Activated CD8-positive, alpha-beta memory T cell treated with anti-CD3 and anti-CD28 coated beads for 1 hour (primary cell): ENCODE measurements around the gene EPHA1.

Source experiments
- DNase-seq, 2 donors: peaks; one replicate each; pipeline ENCODE4 v3.0.0-alpha.2; 2020; ENCODE audit warnings: low read depth in 1 of 2; ENCODE audit errors: extremely low read depth in 1 of 2

The EPHA1 gene

GRCh38 chr7:143390104-143390772 lies 18.4 kb downstream of the EPHA1 start:
- DNase-seq = no peak

DNA sequence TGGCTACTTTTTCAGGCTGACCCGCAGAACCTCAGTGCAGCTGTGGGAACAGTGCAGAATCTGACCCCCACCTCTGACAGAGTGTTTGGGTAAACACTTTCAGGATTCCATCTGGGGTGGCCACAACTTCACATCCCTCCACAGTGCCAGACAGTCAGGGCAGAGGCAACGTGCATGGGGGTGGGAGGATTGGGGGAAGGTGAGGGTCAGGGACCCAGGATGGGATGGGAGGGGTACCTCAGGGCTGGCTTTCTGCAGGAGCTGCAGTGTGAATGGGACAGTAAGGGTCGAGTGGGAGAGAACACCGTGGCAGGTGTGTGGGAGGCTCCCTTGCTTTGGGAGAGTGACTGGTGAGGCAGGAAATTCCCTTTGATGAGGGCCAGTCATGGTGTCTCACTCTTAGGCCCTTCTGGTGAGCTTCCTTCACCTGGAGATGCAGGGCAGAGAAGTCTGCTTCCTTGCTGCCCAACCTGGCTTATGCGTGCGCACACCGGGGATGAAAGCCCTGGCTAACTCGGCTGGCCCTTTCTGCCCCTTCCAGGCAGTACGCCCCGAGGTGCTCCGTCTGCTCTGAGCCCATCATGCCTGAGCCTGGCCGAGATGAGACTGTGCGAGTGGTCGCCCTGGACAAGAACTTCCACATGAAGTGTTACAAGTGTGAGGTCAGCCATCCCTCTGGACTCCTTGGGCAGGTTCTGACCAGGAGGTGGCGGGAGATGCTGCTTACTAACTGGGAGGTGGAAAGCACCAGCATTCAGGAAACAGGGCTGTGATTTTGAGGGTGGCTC lies 19.1 kb downstream of the EPHA1 start:
- no peak for DNase-seq

DNA sequence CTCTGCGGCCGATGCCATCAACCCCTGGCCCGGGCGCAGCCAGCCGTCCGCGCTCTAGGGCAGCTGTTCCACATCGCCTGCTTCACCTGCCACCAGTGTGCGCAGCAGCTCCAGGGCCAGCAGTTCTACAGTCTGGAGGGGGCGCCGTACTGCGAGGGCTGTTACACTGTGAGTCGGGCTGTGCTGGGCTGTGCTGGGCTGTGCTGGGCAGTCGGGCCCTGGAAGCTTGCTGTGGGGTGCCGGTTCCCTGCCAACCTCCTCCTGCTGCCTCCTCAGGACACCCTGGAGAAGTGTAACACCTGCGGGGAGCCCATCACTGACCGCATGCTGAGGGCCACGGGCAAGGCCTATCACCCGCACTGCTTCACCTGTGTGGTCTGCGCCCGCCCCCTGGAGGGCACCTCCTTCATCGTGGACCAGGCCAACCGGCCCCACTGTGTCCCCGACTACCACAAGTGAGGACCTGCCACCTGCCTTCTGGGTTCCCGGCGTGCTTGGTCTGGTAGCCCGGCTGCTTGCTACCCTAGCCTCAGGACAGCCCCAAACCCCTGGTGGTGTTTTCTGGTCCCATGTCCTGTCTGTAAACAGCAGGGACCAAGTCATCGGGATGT lies 20.1 kb downstream of the EPHA1 start:
- DNase-seq = no peak

GRCh38 chr7:143388051-143388450 lies 20.6 kb downstream of the EPHA1 start:
- no peak for DNase-seq

DNA sequence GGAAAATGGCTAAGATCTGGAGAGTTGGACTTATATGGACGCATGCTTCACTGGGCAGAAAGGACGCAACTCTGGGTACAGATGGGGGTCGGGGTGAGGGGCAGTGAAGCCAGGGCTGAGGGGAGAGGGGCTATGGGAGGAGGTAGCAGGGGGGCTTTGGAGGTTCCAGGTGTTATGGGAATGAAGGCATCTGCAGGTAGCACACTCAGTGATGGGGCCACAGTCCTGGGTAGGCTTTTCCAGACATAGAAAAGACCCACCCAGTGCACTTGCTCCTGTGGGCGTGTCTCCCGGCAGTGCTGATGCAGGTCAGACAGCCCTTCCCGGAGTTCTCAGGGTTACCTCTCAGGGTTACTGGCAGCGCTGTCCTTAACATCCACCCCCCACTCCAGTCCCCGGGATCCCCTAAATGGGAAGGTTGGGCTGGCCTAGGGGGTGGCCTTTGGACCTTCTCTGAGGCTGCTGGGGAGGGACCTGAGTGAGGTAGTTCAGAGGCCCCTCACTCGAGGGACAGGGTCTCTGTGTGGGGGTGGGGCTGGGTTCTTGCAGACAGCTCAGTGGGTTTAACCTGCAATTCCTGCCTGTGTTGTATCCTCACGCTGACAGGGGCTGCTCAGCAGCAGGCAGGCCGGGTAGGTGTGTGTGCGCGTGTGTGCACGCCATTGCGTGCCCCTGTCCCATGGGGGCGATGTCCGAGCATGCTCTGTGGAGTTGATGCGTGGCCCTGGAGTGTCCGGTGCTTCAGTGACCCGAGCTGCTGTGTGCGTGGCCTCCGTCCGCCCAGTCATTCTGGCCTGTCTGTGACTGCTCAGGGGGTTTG lies 21.3 kb downstream of the EPHA1 start:
- DNase-seq = no peak

DNA sequence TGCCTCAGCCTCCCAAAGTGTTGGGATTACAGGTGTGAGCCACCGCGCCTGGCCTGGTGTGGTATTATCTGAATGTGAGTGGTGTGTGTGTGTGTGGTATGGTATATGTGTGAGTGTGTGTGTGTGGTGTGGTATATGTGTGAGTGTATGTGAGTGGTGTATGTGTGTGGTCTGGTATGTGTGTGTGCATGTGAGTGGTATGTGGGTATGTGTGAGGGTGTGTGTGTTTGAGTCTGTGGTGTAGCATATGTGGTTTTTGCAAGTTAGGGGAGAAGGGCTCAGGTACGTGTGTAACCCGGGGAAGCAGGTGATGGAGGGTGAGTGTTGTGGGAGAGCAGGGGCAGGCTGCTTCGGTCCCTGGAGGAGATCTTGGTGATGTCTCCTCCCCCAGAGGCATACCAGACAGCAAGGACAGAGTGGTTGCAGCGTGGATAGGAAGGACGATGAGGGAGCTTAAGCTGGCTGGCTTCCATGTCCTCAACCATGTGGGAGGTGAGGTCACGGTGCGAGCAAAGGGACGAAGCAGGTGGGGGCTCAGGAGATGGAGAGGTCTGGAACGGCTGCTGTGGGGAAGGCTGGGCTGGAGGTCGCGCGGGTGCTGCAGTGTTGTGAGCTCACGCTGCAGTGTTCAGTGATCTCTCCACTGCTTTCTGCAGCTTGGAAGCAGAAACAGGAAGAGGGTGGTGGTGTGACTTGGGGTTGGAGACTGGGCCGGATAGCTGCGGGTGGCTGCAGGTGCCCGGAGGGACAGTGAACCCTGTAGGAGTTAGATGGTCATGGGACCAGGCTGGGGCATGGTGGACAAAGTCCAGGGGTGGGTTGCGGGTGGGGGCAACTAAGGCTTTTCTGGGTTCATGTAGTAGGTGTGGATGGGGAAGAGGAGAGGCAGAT lies 22.5 kb downstream of the EPHA1 start:
- DNase-seq = no peak

- no peak for DNase-seq
These were observed 23.7 kb downstream of the EPHA1 start for GRCh38 chr7:143384661-143385631.

DNA sequence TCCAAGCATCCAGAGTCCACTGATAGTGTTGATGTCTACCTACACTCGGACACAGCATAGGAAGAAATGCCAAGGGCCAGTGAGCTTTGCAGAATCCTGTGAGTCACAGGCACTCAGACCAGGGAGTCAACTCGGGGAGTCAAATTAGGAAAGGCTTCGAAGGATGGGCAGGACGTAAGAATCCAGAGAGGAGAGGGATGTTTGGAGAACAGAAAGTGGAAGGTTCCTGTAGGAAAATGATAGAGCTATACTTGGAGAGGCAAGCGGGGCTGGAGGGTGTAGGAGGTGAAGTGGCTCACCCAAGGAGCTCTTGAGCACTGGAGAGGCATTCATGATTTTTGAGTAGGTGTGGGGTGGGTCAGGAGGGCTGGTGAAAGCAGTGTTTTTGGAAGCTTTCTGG lies 24.5 kb downstream of the EPHA1 start:
- no peak for DNase-seq

DNA sequence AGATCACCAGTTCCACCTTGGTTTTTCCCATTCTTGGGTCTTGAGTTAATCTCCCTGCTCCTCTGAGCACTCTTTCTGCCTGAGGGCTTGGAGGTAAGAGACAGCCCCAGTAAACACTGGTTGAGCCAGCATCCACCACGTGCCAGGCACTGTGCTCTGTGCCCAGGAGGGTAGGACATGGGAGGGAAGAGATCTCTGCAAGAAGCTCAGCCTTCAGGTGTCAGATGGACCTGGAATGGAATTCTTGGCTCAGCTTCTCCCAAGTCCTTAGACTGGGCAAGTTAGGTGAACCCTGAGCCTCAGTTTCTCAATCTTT lies 25.1 kb downstream of the EPHA1 start:
- DNase-seq = no peak

GRCh38 chr7:143382791-143383641 lies 25.6 kb downstream of the EPHA1 start:
- DNase-seq = no peak

DNA sequence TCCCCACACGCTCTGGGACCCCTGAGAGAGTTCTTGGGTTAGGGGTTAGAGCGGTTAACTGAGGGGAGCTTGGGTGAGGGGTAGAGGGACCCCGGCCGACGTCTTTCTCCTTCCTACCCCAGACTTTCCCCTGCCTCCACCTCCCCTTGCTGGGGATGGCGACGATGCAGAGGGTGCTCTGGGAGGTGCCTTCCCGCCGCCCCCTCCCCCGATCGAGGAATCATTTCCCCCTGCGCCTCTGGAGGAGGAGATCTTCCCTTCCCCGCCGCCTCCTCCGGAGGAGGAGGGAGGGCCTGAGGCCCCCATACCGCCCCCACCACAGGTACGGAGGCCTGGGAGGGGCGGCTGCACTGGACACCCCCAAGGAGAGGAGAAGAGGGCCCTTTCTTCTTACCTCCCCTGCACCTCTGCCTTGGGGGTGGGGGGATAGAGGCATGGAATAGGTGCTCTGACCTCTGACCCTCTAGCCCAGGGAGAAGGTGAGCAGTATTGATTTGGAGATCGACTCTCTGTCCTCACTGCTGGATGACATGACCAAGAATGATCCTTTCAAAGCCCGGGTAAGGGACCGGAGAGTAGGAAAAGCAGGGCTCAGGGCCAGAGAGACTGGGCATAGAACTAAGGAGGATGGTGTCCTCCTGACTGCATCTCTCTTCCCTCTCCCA lies 26.4 kb downstream of the EPHA1 start:
- no peak for DNase-seq

DNA sequence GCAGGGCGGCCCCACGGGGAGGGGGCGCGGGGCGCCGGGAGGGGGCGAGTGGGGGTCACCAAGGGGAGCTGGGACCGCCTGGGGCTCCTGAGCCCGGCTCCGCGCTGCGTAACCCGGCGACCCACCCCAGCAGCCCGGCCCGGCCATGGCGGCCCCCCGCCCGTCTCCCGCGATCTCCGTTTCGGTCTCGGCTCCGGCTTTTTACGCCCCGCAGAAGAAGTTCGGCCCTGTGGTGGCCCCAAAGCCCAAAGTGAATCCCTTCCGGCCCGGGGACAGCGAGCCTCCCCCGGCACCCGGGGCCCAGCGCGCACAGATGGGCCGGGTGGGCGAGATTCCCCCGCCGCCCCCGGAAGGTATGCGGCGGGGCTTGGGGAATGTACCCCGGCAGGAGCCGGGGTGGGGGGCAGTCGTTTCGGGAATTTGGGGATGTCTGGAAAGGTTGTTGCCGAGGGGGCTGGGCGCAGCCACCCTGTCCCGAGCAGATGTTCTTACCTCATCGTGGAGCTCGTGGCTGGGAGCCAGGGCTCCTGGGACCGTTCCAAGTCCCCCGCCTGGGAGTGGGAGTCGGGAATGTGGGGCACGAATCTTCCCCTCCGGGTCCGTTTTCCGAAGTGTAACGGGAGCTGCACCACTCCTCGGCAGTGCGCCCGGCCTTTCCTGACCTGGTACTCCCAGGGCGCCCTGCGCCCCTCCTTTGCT lies 27.1 kb downstream of the EPHA1 start:
- DNase-seq = no peak

GRCh38 chr7:143380646-143381426 lies 27.8 kb downstream of the EPHA1 start, which contains the start of gene ZYX:
TSS of gene ZYX (plus strand) at chr7:143381345. CDS start at chr7:143381572, 227 bp downstream.
- DNase-seq = peak; percentile 76 to 81

DNA sequence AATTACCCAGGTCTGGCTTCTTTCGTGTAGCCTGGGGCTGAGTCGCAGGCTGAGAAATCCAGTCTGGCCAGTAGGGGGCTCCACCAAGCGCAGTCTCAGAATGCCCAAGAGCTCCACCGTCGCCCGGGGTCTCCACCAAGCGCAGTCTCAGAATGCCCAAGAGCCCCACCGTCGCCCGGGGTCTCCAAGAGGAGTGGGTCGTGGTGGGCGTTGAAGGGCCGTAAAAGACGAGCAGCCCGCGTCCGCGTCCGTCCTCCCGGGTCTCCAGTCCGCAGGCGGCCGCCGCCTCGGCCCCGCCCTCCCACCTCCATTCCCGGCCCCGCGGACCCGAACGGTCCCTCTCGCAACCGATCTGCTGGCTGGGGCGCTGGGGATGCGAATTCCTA lies 28.4 kb downstream of the EPHA1 start:
- DNase-seq = peak; percentile 69 to 81

- DNase-seq = no peak
These were observed 28.9 kb downstream of the EPHA1 start for GRCh38 chr7:143379611-143380259.

GRCh38 chr7:143376396-143376795 lies 32.3 kb downstream of the EPHA1 start:
- no peak for DNase-seq
